NCI-H2081 (cell line): ENCODE data around the gene GMPPB.

Source experiments
- DNase-seq, 2 experiments: peaks; one replicate each; lab custom pipeline; 2025; lab: John Stamatoyannopoulos, UW

The GMPPB gene

DNA sequence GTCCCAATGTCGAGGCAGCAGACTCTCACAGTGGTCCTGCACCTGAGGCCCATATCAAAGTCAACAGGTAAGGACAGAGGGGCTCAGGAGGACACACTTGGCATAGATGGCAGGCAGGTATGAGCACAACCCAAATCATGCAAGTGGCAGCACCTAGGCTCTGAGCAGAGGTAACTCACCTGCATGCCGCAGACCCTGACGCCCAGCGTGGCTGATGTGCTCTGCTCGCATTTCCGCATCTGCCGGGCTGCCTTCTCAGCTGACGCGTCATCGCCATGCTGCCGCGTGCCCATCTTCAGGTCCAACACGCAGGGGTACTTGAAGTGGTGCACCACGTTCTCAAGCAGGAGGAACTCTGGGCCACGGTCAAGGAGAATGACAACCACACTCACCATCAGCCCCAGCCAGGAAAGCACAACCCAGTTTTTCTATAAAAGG, 4.2 kb upstream of the GMPPB start:
- no peak for DNase-seq

GRCh38 chr3:49727154-49727923, 3.6 kb upstream of the GMPPB start:
- DNase-seq = no peak

DNA sequence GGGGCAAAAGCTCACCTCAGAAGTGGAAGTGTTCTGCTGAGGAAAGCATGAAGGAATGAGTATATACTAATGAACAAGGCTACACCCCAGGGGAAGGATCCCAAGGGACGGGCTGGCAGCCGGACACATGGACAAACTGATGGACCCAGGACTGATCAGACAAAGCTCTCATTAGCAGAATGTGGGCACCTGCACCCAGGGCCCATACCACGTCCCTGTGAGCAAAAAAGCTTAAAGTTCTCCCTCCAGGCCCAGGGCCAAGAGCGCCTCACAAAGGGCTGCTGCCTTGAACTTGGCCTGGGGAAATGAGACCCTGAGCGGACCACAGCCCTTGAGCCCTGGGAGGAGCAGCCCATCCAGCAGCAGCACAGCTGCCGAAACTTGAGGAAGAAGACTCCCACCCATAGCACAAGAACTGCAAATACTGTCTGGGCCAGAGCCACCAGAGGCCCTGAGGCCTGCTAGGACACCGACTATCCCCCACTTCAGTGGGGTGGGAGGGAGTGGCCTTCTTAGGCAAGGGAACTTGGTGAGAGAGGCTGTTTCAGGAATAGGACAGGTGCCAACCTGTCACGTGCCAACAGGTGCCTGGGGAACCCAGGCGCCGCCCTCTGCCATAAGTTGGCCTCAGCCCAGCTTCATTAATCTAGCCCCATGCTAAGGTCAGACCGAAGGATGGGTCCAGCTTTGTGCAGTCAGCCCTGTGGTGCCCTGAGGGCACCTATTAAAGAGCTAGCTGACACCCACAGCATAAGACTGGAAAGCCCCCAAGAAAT, 2.3 kb upstream of the GMPPB start:
- DNase-seq = no peak

GRCh38 chr3:49724586-49724985, 835 bp upstream of the GMPPB start:
- no peak for DNase-seq

GRCh38 chr3:49723296-49723627, 489 bp downstream of the GMPPB start:
- peak in 1 of 2 experiments; percentile 54 for DNase-seq

- DNase-seq = no peak
Observed at GRCh38 chr3:49722896-49723295, 855 bp downstream of the GMPPB start.

DNA sequence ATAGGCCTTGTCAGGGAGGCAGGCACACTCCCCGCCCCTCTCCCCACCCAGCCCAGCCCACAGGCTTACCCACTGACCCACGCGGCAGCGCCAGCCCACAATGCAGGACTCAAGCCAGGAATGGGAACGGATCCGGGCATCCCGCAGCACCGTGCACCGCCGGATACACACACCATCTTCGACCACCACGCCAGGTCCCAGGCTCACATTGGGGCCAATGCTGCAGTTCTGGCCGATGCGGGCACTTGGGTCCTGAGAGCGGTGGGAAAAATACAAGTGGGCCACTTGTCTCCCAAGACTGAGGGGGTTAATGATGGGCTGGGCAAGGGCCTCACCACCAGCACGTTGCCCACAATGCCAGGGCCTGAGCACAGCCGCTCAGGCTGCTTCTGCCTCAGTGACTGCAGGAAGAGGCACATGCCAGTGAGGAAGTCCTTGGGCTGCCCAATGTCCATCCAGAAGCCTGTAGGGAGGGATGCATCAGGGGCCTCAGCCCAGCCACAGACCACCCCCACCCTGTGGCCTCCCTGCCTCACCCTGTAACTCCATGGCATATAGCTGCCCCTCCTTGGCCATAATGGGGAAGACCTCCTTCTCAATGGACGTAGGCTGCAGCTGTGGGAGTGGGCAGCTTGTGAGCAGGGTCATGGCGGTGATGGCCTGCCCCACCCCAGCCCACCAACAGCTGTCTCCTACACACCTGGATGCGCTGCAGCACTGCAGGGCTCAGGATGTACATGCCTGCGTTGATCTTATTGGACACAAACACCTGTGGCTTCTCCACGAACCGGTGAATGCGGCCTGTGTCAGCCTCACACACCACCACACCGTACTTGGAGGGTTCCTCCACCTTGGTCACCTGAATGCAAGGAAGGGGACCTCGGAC, 1.6 kb downstream of the GMPPB start:
- DNase-seq = no peak

- no peak for DNase-seq
Observed at GRCh38 chr3:49721596-49721895, 2.2 kb downstream of the GMPPB start.

DNA sequence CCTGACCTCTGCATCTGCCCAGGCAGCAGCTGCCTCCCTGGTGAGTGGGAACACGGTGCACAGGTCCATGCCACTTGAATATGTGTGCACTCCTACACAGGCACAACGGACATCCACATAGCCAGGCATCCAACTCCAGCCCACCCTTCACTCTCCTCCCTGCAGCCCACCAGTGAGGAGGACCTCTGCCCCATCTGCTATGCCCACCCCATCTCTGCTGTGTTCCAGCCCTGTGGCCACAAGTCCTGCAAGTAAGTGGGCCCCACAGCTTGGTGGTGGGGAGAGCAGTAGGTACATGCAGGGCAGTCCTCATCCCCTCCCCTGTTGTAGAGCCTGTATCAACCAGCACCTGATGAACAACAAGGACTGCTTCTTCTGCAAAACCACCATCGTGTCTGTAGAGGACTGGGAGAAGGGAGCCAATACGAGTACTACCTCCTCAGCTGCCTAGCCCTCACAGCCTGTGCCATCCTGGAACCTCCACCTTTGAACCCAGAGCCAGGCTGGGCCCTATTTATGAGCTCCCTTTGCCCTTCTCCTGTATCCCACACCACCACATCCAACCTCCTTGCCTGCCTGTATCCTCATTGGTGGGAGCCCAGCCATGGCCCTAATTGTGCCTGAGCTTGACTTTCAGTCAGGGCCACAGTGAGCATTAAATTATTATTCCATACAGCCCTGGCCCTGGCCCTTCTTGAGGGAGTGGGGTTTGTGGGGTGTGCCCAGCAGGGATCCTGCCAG, 2.7 kb downstream of the GMPPB start:
- no peak for DNase-seq

DNA sequence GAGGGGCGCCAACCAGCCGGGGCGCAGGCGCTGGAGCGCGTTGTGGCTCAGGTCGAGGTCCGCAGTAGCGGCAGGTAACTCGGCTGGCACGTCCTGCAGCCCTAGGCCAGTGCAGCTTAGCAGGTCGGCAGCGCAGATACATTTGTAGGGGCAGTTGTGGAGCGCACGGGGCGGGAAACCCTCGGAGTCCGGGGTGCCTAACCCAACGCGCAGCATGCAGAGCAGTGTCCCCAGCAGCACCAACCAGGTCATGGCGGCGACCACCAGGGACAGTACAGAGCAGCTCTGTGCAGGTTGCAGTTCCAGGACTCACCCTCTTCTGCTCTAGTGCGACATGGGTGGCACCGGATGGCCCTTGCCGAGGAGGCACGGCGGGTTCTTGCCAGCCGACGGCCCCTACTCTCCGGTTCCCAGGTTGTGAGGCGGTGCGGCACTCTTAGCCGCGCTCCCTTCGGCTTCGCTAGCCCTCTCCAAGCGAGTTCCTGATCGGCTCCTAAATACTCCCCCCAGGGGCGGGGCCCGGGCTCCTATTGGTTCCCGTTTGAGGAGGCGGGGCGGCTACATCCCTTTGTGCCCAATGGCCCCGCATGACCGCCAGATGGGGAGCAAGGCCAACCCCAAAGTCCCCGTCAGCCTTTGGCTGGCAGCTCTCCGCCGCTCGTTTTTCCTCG, 4.4 kb downstream of the GMPPB start, which contains the start of gene AMIGO3:
AMIGO3 (minus strand) TSS at position 471 of the 671 bp plus-strand sequence; CDS start at position 252, 219 bp downstream.
- DNase-seq = peak; percentile 90

- DNase-seq = no peak
Observed at GRCh38 chr3:49718858-49719213, 4.9 kb downstream of the GMPPB start.

GRCh38 chr3:49717959-49718857, 5.5 kb downstream of the GMPPB start:
- DNase-seq = no peak

DNA sequence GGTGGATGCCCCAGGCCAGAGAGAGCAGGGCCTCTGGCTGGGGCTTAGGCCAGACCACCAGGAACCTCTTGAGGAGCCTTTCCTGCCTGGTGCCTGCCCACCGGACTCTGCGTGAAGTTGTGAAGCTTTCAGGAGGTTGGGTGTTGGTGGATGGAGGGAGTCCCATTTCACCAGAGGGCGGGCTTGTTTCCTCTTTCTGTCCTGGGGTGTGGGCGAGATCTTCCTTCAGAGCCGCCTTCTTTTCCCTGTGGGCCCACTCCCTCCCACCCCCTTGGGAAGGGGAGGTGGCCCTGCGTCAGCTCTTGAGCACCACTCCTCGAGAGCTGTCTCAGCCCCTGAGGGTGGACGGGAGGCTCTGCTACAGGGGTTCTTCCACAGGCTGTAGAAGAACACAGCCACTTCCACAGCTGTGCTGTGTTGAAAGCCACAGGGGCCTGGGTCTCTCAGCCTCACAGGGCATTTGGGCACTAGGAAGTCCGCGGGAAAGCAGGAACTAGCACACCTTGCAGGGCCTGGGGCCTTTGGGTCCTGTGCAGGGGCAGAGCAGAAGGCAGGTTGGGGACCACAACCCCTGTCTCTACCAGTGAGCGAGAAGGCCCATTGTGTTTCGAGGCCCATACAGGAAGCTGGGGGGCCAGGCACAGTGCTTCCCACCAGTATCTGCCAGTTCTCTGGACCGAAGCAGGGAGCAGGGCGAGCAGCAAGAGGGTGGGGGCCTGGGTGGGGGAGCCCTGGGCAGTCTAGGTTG, 6.4 kb downstream of the GMPPB start:
- DNase-seq = no peak

GRCh38 chr3:49716691-49717210, 7.0 kb downstream of the GMPPB start:
- DNase-seq = no peak

DNA sequence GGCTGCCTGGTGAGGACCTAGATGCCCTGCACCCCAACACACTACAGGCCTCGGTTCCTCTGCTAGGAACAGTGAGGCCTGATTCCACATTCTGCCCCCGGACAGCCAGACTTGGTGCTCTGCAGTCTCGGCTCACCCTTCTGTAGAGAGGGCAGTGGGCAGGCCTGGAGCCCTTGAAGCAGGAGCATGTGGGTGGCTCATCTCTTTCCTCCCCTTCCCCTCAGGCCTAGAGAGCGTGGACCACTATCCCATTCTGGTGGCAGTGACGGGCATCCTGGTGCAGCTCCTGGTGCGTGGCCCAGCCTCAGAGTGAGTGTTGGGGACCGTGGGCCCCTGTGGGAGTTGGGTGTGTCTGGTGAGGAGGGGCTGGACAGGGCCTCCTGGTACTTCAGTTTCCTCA, 7.6 kb downstream of the GMPPB start:
- no peak for DNase-seq

DNA sequence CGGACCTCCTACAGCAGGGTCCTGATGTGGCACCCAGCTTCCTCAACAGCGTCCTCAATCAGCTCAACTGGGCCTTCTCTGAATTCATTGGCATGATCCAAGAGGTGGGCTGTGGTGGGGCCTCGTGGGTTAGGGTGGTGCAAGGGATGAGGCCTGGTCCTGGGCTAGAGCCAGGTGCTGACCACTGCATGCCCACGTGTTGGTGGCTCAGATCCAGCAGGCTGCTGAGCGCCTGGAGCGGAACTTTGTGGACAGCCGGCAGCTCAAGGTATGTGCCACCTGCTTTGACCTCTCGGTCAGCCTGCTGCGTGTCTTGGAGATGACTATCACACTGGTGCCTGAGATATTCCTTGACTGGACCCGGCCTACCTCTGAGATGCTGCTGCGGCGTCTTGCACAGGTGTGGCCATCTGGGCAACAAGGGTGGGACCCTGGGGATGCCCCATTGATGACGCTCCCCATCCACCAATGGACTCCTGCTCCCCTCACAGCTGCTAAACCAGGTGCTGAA, 8.1 kb downstream of the GMPPB start:
- no peak for DNase-seq

- DNase-seq = no peak
Observed at GRCh38 chr3:49714728-49715550, 8.8 kb downstream of the GMPPB start.
